K562 (cell line): ENCODE data around the gene MSTN. TPM values are rescaled to one million over a fixed set of nuclear protein-coding genes. Genes with fewer than 3 reads are reported as not detected.

Source experiments
- ATAC-seq: fragments of 200-7000 bp; cut with Tn5 transposase; 3 replicates; pipeline ENCODE4 v1.9.1; 2020; ENCODE audit warnings: moderate library complexity
- Bru-seq: library from RNA; stranded (reverse); fragments of 400-500 nt; gene quantifications from one replicate; lab custom pipeline; 2021; lab: Mats Ljungman, UMichigan
- BruChase-seq, 2 experiments: library from RNA; stranded (reverse); fragments of 400-500 nt; gene quantifications; one replicate each; lab custom pipeline; 2021; lab: Mats Ljungman, UMichigan
- BruUV-seq: library from RNA; stranded (reverse); fragments of 400-500 nt; replicated peaks from 2 replicates; lab custom pipeline; 2021; lab: Mats Ljungman, UMichigan
- CTCF ChIA-PET: fragments of 300-600 bp; formaldehyde crosslinking; extraction: SDS; loops from one replicate; lab custom pipeline; 2021; ENCODE audit warnings: low intra/inter-chr PET ratio; lab: Yijun Ruan, JAX
- POLR2A ChIA-PET: fragments of 300-600, 350-650 bp; sonication (Branson Sonifier 250); formaldehyde crosslinking; extraction: SDS; loops from one replicate; lab custom pipeline; 2021; ENCODE audit warnings: antibody characterized with exemption, inconsistent platforms; lab: Yijun Ruan, JAX
- DNase-seq, 4 experiments: peaks; one replicate each; pipeline versions ENCODE4 v3.0.0 to v3.0.0-alpha.2; 2011 to 2018; ENCODE audit warnings: low spot score in 3 of 4, mixed read lengths in 3 of 4; ENCODE audit errors: extremely low read depth in 1 of 4
- FAIRE-seq: peaks from 2 replicates; lab custom pipeline; 2011; peaks lifted over from hg19 to GRCh38; lab: Jason Lieb, UNC
- H2AFZ ChIP-seq: 2 replicates; pipeline ENCODE4 v1.6.0; 2011; ENCODE audit warnings: low read depth, low read length, control low read depth, inconsistent platforms
- H3K27ac ChIP-seq: fragments of 200-600 bp; 3 replicates; pipeline ENCODE4 v1.8.0; 2011; ENCODE audit warnings: low read depth, mild to moderate bottlenecking, control low read depth, inconsistent platforms, low read length, moderate library complexity, mixed read lengths; ENCODE audit errors: extremely low read depth
- H3K27me3 ChIP-seq, 2 experiments: fragments of 300-600 bp in 1 of 2; 2 replicates in 1 of 2; 3 replicates in 1 of 2; pipeline versions ENCODE4 v1.6.0 to v1.8.0; 2011; ENCODE audit warnings: inconsistent platforms in 2 of 2, low read length in 2 of 2, mild to moderate bottlenecking in 1 of 2, mixed read lengths in 1 of 2, moderate library complexity in 1 of 2; ENCODE audit not compliant: control insufficient read depth in 2 of 2, insufficient read depth in 2 of 2
- H3K36me3 ChIP-seq: fragments of 300-600 bp; 3 replicates; pipeline ENCODE4 v1.8.0; 2011; ENCODE audit warnings: mild to moderate bottlenecking, low read length, inconsistent platforms; ENCODE audit not compliant: control insufficient read depth, insufficient read depth
- H3K4me1 ChIP-seq, 2 experiments: fragments of 200-600 bp in 1 of 2; replicated peaks in 1 of 2; 2 replicates in 1 of 2; 3 replicates in 1 of 2; pipeline versions ENCODE4 v1.5.1 to v1.8.0; 2011; ENCODE audit warnings: inconsistent platforms in 2 of 2, low read length in 2 of 2, mild to moderate bottlenecking in 1 of 2, mixed read lengths in 1 of 2, moderate library complexity in 1 of 2; ENCODE audit not compliant: control insufficient read depth in 2 of 2, insufficient read depth in 2 of 2
- H3K4me2 ChIP-seq: 2 replicates; pipeline ENCODE4 v1.6.1; 2011; ENCODE audit warnings: low read length, control low read depth, inconsistent platforms, mixed read lengths; ENCODE audit not compliant: insufficient read depth
- H3K4me3 ChIP-seq: fragments of 200-600 bp; sonication (generic), shearing (Covaris generic); 2 replicates; pipeline ENCODE4 v1.5.1; 2016; ENCODE audit warnings: control low read depth, inconsistent platforms
- H3K79me2 ChIP-seq: fragments of 200-600 bp; 3 replicates; pipeline ENCODE4 v1.8.0; 2011; ENCODE audit warnings: low read length, inconsistent platforms; ENCODE audit not compliant: control insufficient read depth, insufficient read depth
- H3K9ac ChIP-seq, 2 experiments: 2 replicates each; pipeline versions ENCODE4 v1.6.0 to v1.6.1; 2011; ENCODE audit warnings: low read depth in 2 of 2, low read length in 2 of 2, control low read depth in 1 of 2, inconsistent platforms in 1 of 2, mild to moderate bottlenecking in 1 of 2, mixed read lengths in 1 of 2; ENCODE audit not compliant: insufficient read depth in 1 of 2
- H3K9me1 ChIP-seq: one replicate; pipeline ENCODE4 v1.6.0; 2011; ENCODE audit warnings: inconsistent platforms, mild to moderate bottlenecking, low read length, moderate library complexity; ENCODE audit not compliant: control insufficient read depth, insufficient read depth
- H3K9me3 ChIP-seq: replicated peaks from 2 replicates; pipeline ENCODE4 v1.5.1; 2011; ENCODE audit warnings: low read depth, low read length, inconsistent platforms; ENCODE audit not compliant: control insufficient read depth, insufficient read depth
- H4K20me1 ChIP-seq: replicated peaks from 2 replicates; pipeline ENCODE4 v1.6.1; 2011; ENCODE audit warnings: low read length, inconsistent platforms, mixed read lengths; ENCODE audit not compliant: control insufficient read depth, insufficient read depth
- CBX3 ChIP-seq, 2 experiments: IDR thresholded peaks; 1 replicate in 1 of 2; 2 replicates in 1 of 2; pipeline ENCODE4 v1.6.1; 2012; ENCODE audit warnings: inconsistent platforms in 2 of 2, low read length in 2 of 2, borderline replicate concordance in 1 of 2, control low read depth in 1 of 2
- CEBPG ChIP-seq, 3 experiments: fragments of 200-800 bp in 1 of 3; sonication (Bioruptor generic) in 1 of 3; sonication (generic) in 1 of 3; formaldehyde crosslinking in 1 of 3; IDR thresholded peaks in 2 of 3; conservative IDR thresholded peaks in 1 of 3; 2 replicates each; pipeline versions ENCODE4 v1.6.1 to v1.8.0; 2016 to 2022; ENCODE audit warnings: missing compliant biosample characterization in 2 of 3, missing genetic modification characterization in 2 of 3, mild to moderate bottlenecking in 1 of 3, missing genetic modification reagents in 1 of 3
- HMG20A ChIP-seq: fragments of 450-650 bp; formaldehyde crosslinking; conservative IDR thresholded peaks from 2 replicates; pipeline ENCODE4 v1.4.0; 2020; ENCODE audit warnings: mild to moderate bottlenecking, mixed read lengths
- RFX7 ChIP-seq: fragments of 250-450 bp; sonication (Bioruptor Pico); IDR thresholded peaks from 2 replicates; pipeline ENCODE4 v1.5.1; 2021; ENCODE audit warnings: mild to moderate bottlenecking
- SREBF2 ChIP-seq: sonication (generic); formaldehyde crosslinking; IDR thresholded peaks from 2 replicates; pipeline ENCODE4 v1.4.0; 2020; ENCODE audit warnings: mild to moderate bottlenecking, missing genetic modification reagents
- USF1 ChIP-seq: sonication (generic); formaldehyde crosslinking; IDR thresholded peaks from 2 replicates; pipeline ENCODE4 v1.9.0; 2022; ENCODE audit warnings: mild to moderate bottlenecking, missing genetic modification reagents
- ZKSCAN8 ChIP-seq: fragments of 200-800 bp; sonication (Bioruptor generic); IDR thresholded peaks from 2 replicates; pipeline ENCODE4 v1.6.1; 2016; ENCODE audit warnings: missing genetic modification characterization, missing compliant biosample characterization
- ZNF232 ChIP-seq: sonication (generic); formaldehyde crosslinking; IDR thresholded peaks from 2 replicates; pipeline ENCODE4 v1.8.0; 2022; ENCODE audit warnings: mild to moderate bottlenecking, missing genetic modification reagents
- ZNF3 ChIP-seq: fragments of 250-450 bp; sonication (Bioruptor Pico); IDR thresholded peaks from 2 replicates; pipeline ENCODE4 v1.5.0; 2021; ENCODE audit warnings: mild to moderate bottlenecking, moderate library complexity
- WGBS: fragments of 100-300 bp; shearing (Covaris generic); methylation state at CpG from one replicate; pipeline ENCODE4 v1.1.6; 2016; ENCODE audit warnings: low coverage, mixed read lengths; ENCODE audit not compliant: insufficient coverage; ENCODE audit errors: missing lambda C conversion rate; 5-methylcytosine and 5-hydroxymethylcytosine counted together
- in situ Hi-C: fragments of 300-500 bp; cut with MboI; formaldehyde crosslinking; loops from 4 replicates; pipeline ENCODE4 v1.15.0; 2018; ENCODE audit warnings: inconsistent platforms, mixed read lengths
- intact Hi-C: fragments of 100-400 bp; cut with micrococcal nuclease; formaldehyde crosslinking; loops from 2 replicates; pipeline ENCODE4 v1.14.2; 2022
- long read RNA-seq, 3 experiments: library from polyadenylated mRNA in 2 of 3; library from RNA in 1 of 3; unstranded in 2 of 3; stranded (forward) in 1 of 3; transcript quantifications; one replicate each; pipeline ENCODE4 v2.0.0, GENCODE V29; 2019 to 2022
- polyA minus RNA-seq, 3 experiments: library from RNA; depleted of rRNA, polyadenylated mRNA; stranded (reverse); fragments of >200 nt; gene quantifications; 2 replicates each; pipeline ENCODE4 v1.2.3, GENCODE V29; 2011
- polyA plus RNA-seq, 8 experiments: library from polyadenylated mRNA; depleted of rRNA in 4 of 8; stranded (reverse) in 5 of 8; unstranded in 3 of 8; fragments of >200 nt; fragmentation: Nextera tagmentation in 2 of 8; fragmentation: Illumina TruSeq in 1 of 8; extraction: Ambion mirVana in 2 of 8; extraction: Trizol in 1 of 8; gene quantifications; 2 replicates each; pipeline versions ENCODE4 v1.2.1 to v1.2.3, GENCODE V29; 2011 to 2014; ENCODE audit warnings: inconsistent platforms in 1 of 8, missing spikeins in 1 of 8
- total RNA-seq, 7 experiments: library from RNA; depleted of rRNA in 6 of 7; stranded (reverse); fragments of >200 nt in 6 of 7; fragmentation: Illumina TruSeq in 2 of 7; extraction: Trizol in 2 of 7; gene quantifications; 2 replicates each; pipeline versions ENCODE4 v1.2.1 to v1.2.3, GENCODE V29; 2011 to 2021; ENCODE audit warnings: low replicate concordance in 1 of 7

Gene MSTN
- not detected in 2 replicates for total RNA-seq (2011; cell fraction: chromatin; rRNA removed; ENCODE audit: low replicate concordance)
- total RNA-seq (2011; cell fraction: nucleolus; rRNA removed), result not detected in 2 replicates
- not detected in 2 replicates for total RNA-seq (2011; cell fraction: nucleoplasm; rRNA removed)
- total RNA-seq (2014; rRNA removed) (not detected in 2 replicates), total RNA-seq (2014; rRNA removed; fragmentation: Illumina TruSeq; extraction: Trizol) (not detected in 2 replicates), total RNA-seq (2015; rRNA removed; fragmentation: Illumina TruSeq; extraction: Trizol) (not detected in 2 replicates), total RNA-seq (2021) (not detected in 2 replicates), polyA plus RNA-seq (2011; rRNA removed) (not detected in 2 replicates), polyA plus RNA-seq (2014; fragmentation: Illumina TruSeq; extraction: Trizol) (not detected in 2 replicates), polyA plus RNA-seq (2014; fragmentation: Nextera tagmentation; extraction: Ambion mirVana) (not detected), polyA plus RNA-seq (2014; rRNA removed) (not detected in 2 replicates), polyA minus RNA-seq (2011; rRNA and poly(A)+ RNA removed) (not detected in 2 replicates), Bru-seq, nascent RNA (percentile 11 among the genes with signal in this experiment), BruChase-seq, experiment 1, labeled RNA remaining after a 2-hour chase (not detected), BruChase-seq, experiment 2, labeled RNA remaining after a 6-hour chase (not detected)
- polyA plus RNA-seq (2011; cell fraction: cytosol; rRNA removed), result not detected in 2 replicates
- not detected in 2 replicates for polyA plus RNA-seq (2011; cell fraction: nucleus; rRNA removed)
- polyA plus RNA-seq (2012), result 0.03 TPM in 1 of 2 replicates, not detected in the other
- polyA minus RNA-seq (2011; cell fraction: cytosol; rRNA and poly(A)+ RNA removed), result not detected in 2 replicates
- not detected in 2 replicates for polyA minus RNA-seq (2011; cell fraction: nucleus; rRNA and poly(A)+ RNA removed)
- long read RNA-seq, experiment 1, result 0 reads
- long read RNA-seq, experiment 2, result 0 reads
- long read RNA-seq, experiment 3, result 0 reads

GRCh38 chr2:190062601-190063000, at the start of gene MSTN:
TSS of gene MSTN (minus strand) at chr2:190062729. CDS start at chr2:190062596, 133 bp downstream.
- H3K4me3 ChIP-seq, result no peak within 1 kb of the TSS
- intact Hi-C loops, result no loop called here
- H3K9me3 ChIP-seq, result no peaks in the 10 kb centered on the region
- H3K27me3 ChIP-seq, result no peaks in the 10 kb centered on the region
- WGBS, result 12% methylated on average over 2 of the region's 2 CpGs
- H3K9ac ChIP-seq, result no peak within 1 kb of the TSS
- no TSS peak for BruUV-seq
- H4K20me1 ChIP-seq, result no peaks in the 10 kb centered on the region
- TF ChIP-seq ZNF3 (CRISPR knock-in tag), result no peak
- no peak for TF ChIP-seq RFX7
- TF ChIP-seq ZKSCAN8, result no peak
- no peak for TF ChIP-seq SREBF2 (CRISPR knock-in tag)
- no peak for TF ChIP-seq HMG20A (CRISPR knock-in tag)
- TF ChIP-seq USF1 (CRISPR knock-in tag), result no peak
- TF ChIP-seq CBX3 (IDR thresholded peaks at IDR 0.05; ENCODE audit: borderline replicate concordance in 1 of 2, low read length in 2 of 2), result no peak
- TF ChIP-seq CEBPG (CRISPR knock-in tag; IDR thresholded peaks at IDR 0.05), result no peak
- no peak for TF ChIP-seq CEBPG (tag; conservative IDR thresholded peaks at IDR 0.05 in 1 of 2, IDR thresholded peaks at IDR 0.05 in 1 of 2)
- TF ChIP-seq ZNF232 (CRISPR knock-in tag), result no peak
- DNase-seq (no peak), FAIRE-seq (no peak), ATAC-seq (no peak)
- H3K36me3 ChIP-seq, result no peaks in the 10 kb centered on the region
- peak within 1 kb of the TSS; percentile 59 for H2AFZ ChIP-seq
- no peaks in the 10 kb centered on the region for H3K9me1 ChIP-seq
- no peak within 1 kb of the TSS for H3K27ac ChIP-seq
- in situ Hi-C loops, result loop anchor here (25.0 kb wide), 1 partner anchor 575 kb away; no protein-coding TSS in a partner anchor
- H3K4me2 ChIP-seq, result no peak within 1 kb of the TSS
- no peaks in the 10 kb centered on the region for H3K79me2 ChIP-seq
- ChIA-PET POLR2A (no interaction called here), CTCF (no interaction called here)
- H3K4me1 ChIP-seq, result no peaks in the 10 kb centered on the region
